Measurements from ENCODE around the gene ITFG1.

Gene ITFG1

DNA sequence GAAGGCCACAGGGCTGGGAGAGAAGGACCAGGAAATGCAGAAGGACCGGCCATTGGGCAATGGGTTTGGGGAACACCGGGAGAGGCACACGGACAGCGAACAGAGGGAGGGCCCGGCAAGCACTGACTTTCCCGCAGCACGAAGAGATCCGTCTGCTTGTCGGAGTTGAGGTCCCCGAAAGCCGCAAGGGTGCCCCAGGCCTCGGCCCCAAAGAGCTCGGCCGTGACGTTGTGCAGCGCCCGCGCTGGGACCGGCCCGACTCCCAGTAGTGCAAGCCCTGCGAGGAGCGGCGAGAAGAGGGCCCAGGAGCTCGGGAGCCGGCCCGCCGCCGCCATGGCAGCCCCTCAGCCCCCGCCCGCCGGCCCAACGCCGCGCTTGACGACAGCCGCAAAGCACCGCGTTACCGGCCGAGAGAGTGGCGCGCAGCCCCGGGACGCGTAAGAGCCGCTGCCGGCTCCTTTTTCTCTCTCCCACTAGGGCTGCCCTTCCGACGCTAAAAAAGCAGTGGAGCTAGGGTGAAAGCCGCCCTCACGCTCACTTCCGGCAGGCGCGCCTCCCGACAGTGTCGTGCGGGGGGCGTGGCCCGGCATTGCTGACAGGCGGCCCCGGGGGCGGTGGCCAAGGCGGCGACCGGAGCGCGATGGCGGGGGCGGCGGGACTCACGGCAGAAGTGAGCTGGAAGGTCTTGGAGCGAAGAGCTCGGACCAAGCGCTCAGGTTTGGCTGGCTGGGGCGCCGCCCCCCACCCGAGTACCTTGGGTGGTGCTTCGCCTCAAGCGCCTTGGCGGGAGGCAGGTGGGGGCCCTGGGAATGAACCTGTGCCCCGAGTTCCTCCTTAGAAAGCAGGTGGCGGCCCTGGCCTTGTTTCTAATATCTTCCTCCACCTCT lies at the start of gene ITFG1, which contains the start of gene PHKB:
ITFG1 (minus strand) TSS at position 353 of the 887 bp plus-strand sequence; CDS start at position 335, 18 bp downstream.
PHKB (plus strand) TSS at position 621 of the 887 bp plus-strand sequence; CDS start at position 641, 20 bp downstream.
- DNase-seq (ENCODE audit: low read depth in 3 of 3): peak; percentile 90 to 92 (median 91)

DNA sequence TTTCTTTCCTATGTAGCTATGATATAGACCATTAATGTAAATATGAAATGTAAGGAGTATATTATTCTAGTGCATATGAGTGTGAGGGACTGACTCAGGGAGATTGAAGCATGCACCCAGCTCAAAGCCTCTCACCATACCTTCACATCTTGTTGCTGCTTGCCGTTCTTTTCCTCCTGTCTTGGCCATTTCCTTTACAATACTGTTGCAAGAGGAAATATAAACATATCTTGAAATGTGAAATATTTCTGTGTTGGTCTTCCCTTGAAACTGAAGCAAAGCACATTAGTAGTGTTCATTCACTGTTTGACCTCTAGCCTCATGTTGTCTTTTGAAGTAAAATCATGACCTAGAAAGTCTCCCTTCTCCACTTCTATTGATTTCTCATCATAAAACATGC lies 46.8 kb upstream of the ITFG1 start:
- DNase-seq (ENCODE audit: low read depth in 3 of 3): no peak

DNA sequence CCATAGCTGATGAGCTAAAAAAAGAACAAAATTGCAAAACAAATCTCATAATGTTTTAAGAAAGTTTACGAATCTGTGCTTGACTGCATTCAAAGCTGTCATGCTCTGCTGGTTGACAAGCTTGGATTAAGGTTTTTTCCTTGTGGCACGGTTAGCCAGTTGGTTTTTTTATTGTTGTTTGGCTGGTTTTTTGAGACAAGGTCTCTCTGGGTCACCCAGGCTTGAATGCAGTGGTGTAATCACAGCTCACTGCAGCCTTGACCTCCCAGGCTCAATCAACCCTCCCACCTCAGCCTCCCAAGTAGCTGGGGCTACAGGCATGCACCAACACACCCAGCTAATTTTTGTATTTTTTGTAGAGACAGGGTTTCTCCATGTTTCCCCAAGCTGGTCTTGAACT lies 45.9 kb upstream of the ITFG1 start:
- DNase-seq (ENCODE audit: low read depth in 3 of 3): no peak

DNA sequence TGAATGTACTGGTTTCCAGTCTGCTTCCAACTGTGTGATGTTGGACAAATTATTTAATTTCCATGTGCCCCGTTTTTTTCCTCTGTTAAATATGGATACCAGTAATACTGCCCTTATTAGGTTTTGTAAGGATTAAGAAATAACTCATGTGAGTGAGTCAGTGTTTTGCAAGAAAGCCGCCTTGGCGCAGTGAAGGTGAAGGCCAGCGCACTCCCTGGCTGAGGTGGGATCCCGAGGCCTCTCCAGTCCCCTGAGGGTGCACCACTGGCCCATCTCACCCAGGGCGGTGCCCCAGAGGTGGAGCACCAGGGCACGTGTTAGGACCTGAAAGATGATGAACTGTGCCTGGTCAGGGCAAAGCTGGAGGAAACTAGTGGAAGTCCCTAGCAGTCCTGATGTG lies 43.7 kb upstream of the ITFG1 start:
- DNase-seq (ENCODE audit: low read depth in 3 of 3): no peak

DNA sequence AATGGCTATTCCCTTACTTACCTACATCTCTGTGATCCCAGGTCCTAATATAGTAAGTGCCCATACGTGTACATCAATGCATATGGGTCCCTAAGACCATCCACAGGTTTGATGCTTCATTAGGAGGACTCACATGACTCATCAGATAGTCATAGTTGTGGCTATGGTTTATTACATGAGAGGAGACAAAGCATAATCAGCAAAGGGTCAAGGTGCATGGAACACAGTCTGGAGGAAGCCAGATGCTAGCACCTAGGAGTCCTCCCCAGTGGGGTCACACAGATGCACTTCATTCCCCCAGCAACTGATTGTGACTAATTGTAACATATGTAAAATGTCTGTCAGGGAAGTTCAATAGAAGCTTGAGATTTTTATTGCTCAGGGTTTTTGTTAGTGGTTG lies 43.1 kb upstream of the ITFG1 start:
- DNase-seq (ENCODE audit: low read depth in 3 of 3): no peak

DNA sequence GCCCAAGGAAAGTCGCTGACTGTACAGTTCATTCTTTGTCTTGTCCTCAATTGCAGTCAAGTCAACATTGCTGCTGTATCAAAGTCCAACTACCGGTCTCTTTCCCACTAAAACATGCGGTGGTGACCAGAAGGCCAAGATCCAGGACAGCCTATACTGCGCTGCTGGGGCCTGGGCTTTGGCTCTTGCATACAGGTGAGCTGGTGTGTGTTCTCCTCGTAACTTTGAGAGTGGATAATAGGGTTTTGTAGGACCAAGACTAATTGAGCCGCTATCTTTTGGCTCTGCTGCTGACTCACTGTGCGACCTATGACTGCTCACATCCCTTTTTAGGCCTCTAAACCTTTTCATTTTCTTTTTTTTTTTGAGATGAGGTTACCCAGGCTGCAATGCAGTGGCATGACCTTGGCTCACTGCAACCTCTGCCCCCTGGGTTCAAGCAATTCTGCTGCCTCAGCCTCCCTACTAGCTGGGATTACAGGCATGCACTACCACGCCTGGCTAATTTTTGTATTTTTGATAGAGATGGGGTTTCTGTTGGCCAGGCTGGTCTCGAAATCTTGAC lies 38.9 kb upstream of the ITFG1 start:
- no peak for DNase-seq (ENCODE audit: low read depth in 3 of 3)

DNA sequence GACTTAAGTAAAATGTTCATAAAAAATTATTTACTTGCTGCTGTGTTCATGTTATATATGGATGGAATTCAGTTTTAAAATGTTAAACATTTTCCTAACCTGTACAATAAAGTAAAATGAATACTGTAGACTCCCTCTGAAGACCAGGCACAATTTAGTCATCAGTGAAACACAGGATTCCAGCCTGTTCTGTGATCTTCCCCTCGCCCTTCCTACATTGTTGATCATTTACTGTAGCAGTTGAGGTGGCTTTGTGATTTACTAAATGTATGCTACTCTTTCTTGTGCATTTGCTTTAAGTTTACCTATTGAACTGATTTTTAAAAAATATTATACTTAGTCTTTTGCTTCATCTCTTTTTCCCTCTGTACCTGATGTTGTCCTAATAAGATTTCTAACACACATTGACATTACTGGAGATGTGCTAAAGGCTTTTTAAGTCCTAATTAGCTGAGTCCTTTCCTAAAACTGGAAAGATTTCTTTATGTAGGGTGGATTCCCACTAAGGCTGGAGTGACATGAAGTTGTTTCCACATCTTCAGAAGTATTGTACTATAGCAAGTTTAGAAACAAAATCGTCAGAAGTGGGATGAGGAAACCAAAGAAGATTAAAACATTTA lies 38.3 kb upstream of the ITFG1 start:
- no peak for DNase-seq (ENCODE audit: low read depth in 3 of 3)

DNA sequence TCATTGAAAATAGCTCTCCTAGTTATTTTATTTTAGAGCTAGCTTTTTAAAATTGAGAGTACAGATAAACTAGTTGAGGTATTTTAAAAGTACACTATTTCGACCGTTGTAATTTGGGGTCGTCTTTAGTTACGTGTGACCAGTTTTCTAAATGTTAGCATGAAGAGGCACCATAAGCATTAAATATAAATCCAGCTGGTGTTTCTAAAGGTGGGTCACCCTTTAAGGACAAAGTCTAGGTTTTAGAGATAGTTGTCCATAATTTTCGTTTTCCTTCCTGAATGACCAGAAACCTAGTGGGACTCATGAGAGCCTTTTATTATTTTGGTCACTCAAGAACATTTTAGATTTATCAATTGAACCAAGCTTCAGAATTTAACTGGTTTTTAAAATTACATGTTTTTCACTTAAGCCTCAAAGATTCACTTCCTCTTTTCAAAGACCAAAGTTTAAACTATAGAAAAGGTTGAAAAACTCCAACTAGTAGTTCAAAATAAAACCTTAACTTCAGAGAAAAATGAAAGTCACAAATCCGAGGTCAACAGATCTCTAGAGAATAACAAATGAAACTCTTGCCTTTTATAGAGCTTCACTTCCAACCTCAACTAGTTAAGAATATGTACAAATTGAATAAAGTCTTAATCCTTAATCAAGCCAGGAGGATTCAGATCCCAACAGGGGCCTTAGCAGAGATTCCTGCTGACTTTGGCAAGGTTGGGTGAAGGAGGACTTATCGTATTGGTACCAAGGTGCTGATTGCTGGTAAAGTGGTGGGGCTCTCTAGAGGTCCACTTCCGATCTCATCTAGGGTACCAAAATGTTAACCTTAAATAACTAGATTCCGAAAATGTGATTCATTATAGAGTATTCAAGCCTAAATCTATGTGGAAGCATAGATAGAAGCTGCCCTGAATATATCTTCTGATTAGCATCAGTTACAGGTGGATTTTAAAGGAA lies 32.8 kb upstream of the ITFG1 start:
- no peak for DNase-seq (ENCODE audit: low read depth in 3 of 3)

DNA sequence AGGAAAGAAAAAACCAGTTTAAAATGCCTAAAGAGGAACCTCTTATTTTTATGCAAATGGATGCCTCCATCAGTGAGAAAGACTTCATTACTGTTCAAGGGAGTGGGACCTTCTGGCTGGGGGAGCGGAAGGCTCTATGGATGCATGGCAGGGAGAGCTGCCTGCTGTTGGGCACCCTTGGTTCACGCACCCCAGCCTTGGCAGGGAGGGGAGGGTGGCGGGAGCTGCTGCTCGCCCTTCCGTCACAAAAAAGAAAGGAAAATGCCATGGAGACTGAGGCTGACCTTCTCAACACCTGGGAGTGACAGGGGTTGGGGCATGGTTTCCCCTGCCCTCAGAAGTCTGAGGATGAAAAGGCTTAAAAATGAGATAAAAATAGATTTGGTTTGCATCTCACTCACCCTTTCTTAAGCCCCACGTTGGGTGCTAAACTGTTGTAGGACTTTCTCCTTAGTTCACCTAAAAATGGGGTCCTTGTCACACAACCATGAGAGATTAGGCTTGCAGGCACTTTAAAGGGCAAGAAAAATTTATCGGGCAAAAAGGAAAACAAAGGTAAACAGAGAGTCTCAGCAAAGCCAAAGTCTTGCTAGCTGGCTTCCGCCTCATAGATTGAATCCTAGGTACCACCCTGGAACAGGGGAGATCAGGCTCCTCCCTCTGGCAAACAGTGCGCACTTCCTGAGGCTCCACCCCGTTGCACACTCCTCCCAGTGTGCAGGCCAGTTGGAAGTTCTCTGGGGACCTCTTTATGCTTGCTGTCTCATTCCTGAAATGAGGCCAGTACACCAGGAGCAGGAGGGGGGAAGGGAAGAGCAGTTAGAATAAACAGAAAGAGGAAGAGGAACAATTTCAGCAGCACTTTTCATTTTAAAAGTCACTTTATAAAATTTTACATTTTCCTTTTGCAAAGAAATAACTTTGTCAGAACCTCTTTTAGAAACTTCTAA lies 31.8 kb upstream of the ITFG1 start:
- no peak for DNase-seq (ENCODE audit: low read depth in 3 of 3)

DNA sequence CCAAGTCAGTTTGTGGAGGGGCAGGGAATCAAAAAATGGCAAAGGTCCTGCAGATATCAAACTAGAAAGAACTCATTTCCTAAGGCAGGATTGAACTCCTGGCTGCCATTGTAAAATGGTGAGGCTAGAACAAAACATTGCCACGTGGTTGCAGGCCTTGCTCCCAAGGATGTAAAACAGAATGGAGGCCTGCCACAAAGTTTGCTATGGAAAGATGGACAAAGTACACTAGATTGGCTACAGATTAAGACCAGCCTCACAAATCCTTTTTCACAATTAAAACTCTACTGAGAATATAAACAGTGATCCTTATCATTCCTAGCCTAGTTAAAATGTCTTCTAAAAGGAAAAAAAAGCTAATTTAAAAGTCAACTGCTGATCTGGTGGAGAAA lies 31.2 kb upstream of the ITFG1 start:
- DNase-seq (ENCODE audit: low read depth in 3 of 3): no peak

DNA sequence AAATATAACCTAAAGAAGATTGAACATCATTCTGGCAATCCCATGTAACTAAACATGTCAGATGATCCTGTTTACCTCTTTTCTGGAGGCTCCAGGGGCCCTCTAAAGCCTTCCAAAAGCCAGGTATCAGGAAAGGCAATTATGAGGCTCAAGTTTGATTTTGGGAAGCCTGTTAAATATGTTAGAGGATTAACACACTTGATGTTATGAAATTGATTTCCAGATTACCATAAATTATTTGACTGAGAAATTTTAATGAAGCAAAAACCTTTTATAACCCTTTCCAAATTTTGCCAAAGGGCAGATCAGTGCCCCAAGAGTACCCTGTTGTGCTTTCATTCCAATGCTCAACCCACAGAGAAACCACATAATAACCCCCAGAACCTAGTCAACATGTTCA lies 29.6 kb upstream of the ITFG1 start:
- no peak for DNase-seq (ENCODE audit: low read depth in 3 of 3)

DNA sequence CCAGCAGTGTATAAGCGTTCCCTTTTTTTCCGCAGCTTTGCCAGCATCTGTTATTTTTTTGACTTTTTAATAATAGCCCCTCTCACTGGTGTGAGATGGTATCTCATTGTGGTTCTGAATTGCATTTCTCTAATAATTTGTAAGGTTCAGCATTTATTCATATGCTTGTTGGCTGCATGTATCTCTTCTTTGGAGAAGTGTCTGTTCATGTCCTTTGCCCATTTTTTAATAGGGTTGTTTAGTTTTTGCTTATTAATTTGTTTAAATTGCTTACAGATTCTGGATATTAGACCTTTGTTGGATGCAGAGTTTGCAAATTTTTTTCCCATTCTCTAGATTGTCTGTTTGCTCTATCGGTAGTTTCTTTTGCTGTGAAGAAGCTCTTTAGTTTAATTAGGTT lies 27.2 kb upstream of the ITFG1 start:
- DNase-seq (ENCODE audit: low read depth in 3 of 3): no peak

DNA sequence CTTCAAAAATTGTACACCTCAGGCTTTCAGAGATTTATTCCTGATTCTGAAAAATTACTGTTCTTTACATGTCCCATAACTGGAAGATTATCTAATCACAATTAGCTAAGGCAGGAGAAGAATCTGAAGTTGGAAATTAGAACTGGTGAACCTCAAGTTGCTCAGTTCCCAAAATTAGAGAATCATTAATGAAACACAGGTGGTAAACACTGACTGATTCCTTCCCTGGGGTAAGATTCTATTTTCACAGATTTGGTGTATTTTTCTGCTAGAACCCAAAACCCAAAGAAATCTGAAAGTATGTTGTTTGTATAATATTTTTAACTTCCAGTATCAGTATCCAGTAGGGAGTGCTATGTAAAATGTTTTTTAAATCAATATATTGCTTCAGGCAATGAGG lies 26.0 kb upstream of the ITFG1 start:
- no peak for DNase-seq (ENCODE audit: low read depth in 3 of 3)

DNA sequence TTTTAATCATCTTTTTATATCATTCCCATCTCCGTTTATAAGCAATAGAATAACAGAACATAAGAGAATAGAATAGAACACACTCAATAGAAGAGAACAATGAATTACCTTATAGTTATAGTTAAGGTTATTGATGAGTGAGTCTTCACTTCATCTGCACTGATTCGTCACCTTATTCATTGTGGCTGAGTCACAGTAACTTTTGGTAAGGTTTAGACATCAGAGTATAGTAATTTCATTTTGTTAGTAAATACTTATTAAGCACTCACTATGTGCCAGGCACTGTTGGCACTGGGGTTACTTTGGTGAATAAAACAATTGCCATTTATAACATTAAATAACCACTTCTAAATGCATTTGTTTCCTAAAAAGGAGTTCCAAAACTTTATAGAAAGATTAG lies 22.8 kb upstream of the ITFG1 start:
- no peak for DNase-seq (ENCODE audit: low read depth in 3 of 3)

DNA sequence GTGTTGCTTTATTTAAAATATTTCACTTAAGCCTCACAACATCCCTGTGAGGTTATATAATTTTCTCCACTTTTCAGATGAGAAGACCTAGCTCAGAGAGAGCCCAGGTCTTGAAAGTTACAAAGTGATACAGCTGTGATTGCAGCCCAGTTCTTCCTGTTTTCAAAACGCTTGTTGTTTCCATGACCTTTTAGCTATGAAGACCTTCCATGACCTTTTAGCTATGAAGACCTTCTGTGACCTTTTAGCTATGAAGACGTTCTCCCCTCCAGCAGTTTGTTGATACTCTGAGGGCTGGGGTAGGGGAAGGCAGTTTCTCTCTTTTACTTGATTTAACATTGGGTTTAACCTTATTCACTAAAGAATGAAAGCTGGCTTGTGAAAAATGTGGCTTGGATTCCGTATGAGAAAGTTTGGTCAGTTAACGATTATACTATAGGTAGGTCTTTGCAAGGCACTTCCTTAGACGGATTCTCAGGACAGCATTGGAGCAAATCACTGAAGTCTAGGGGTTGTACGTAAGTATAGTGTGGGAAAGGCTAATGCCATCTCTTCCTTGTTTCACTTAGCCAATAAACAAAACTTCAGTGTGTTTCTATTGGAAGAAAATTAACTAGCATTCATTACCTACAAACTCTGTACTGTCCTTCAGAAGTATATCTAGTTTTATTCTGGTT lies 21.0 kb upstream of the ITFG1 start:
- DNase-seq (ENCODE audit: low read depth in 3 of 3): no peak

DNA sequence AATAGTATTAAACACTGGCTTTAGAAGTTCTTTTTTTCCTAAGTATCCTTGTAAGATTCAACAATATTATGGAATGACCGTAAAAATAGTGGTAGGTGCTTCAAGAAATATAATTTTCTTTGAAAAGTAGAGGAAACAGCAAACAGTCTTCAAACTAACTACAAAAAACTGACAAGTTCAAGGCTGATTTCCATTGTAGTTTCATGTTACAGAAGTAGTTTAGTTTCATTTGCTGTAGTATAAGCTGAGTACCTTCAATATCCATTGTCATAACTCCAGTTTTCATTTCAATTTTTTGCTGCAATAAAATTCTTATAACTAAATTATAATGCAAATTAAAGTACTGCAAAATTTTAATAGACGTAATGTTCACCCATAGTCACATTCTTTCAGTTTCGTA lies 19.5 kb upstream of the ITFG1 start:
- no peak for DNase-seq (ENCODE audit: low read depth in 3 of 3)

DNA sequence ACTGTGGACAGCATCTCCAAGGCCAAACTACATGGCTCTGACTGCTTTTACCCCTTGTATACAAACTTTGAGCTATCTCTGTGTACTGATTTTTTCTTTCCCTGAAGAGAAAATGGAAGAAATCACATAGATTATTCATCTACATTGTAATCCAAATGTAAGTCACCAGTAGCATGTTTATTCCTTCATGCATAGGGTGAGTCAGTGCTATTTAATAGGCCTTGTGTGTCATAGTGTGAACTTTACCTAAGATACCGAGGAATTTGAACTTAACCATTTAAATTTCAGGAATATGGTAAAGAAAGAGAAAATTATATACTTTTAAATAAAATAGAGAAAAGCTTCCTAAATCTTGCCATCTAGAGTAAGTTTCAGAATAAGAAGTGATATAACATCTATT lies 16.8 kb upstream of the ITFG1 start:
- DNase-seq (ENCODE audit: low read depth in 3 of 3): no peak

DNA sequence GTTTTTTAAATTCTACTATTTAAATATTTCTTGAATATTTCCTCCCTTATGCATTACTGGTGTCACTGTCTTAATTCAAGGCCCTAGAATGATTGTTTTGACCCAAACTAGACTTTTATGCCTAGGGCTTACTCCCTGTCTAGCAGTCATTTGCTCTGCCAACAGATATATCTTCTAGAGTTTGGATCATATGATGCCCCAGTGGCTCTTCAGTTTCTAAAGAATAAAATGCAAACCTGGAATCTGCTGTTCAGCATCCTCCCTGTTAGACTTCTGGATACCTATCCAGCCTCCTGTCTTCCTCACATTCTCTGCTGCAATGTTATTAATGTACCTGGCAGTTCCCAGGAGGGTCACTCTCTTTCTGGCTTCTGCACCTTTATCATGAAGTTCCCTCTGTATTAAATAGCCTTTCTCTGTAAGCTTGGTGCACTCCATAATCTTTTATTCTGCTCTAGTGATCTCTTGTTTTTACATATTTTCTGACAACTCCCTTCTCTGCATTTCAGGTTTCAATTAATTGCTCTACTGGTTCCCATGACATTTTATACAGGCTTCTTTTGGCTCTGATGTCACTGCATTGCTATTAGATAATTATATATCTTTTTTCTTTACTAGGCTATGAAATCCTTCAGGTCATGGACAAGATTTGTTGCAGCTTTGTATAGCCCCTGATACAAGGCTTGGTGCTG lies 15.9 kb upstream of the ITFG1 start:
- no peak for DNase-seq (ENCODE audit: low read depth in 3 of 3)

DNA sequence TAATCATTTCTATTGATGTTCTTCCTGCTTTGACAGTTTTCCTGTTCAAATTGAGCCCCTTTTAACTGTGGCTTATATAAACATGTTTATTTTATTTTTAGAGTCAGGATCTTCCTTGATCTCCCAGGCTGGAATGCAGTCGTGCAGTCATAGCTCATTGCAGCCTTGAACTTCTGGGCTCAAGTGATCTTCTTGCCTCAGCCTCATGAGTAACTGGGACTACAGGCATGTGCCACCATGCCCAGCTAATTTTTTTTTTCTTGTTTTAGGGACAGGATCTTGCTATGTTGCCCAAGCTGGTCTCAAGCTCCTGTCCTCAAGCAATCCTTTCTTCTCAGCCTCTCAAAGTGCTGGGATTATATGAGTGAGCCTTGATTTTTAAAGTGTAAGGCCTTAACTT lies 14.9 kb upstream of the ITFG1 start:
- no peak for DNase-seq (ENCODE audit: low read depth in 3 of 3)
